Uterine smooth muscle cell (primary cell): Measurements from ENCODE around the gene RBM28. TPM values are rescaled to one million over a fixed set of nuclear protein-coding genes. Genes with fewer than 3 reads are reported as not detected.

ENCODE experiments used
- total RNA-seq: library from RNA; depleted of rRNA; stranded (reverse); fragments of >200 nt; gene quantifications from 2 replicates; pipeline ENCODE4 v1.2.3, GENCODE V29; 2014

Gene RBM28
- total RNA-seq, result 17.0 and 30.2 TPM in 2 replicates

GRCh38 chr7:128343554-128344430 is at the start of gene RBM28:
Gene RBM28, minus strand, starts transcription at chr7:128343908. Its CDS starts 115 bp downstream, at chr7:128343793.

GRCh38 chr7:128361411-128362379 is 18.0 kb upstream of the RBM28 start, which contains the start of gene PRRT4:
Gene PRRT4, minus strand, starts transcription at chr7:128361690.

Other genes with a start within 250 kb of the RBM28 start
- gene LEP, start 102.6 kb downstream of the RBM28 start, total RNA-seq, result 0.12 TPM in 1 of 2 replicates, not detected in the other
- under 0.01 and 0.12 TPM in 2 replicates for gene PRRT4, start 17.8 kb upstream of the RBM28 start, total RNA-seq
- 52.0 and 69.3 TPM in 2 replicates for gene IMPDH1, start 66.1 kb upstream of the RBM28 start, total RNA-seq
- 14.2 and 19.5 TPM in 2 replicates for gene HILPDA, start 112.0 kb upstream of the RBM28 start, total RNA-seq
- gene METTL2B, start 132.8 kb upstream of the RBM28 start, total RNA-seq, result 40.0 and 53.3 TPM in 2 replicates